Liver (tissue), 3 donors: ENCODE measurements around the gene EML1.

Experiments
- HNF4A ChIP-seq, 2 donors: conservative IDR thresholded peaks; 2 replicates each; pipeline ENCODE4 v1.6.1; 2016; ENCODE audit warnings: antibody characterized with exemption in 2 of 2, mild to moderate bottlenecking in 2 of 2
- JUND ChIP-seq, 2 donors: IDR thresholded peaks; 2 replicates each; pipeline ENCODE4 v1.6.1; 2016; ENCODE audit warnings: antibody characterized with exemption in 2 of 2
- RXRA ChIP-seq, 2 donors: IDR thresholded peaks; 2 replicates each; pipeline ENCODE4 v1.6.1; 2017 to 2018; ENCODE audit warnings: antibody characterized with exemption in 2 of 2, mild to moderate bottlenecking in 1 of 2
- SP1 ChIP-seq: IDR thresholded peaks from 2 replicates; pipeline ENCODE4 v1.6.1; 2018; ENCODE audit warnings: antibody characterized with exemption, mild to moderate bottlenecking
- TAF1 ChIP-seq: conservative IDR thresholded peaks from 2 replicates; pipeline ENCODE4 v1.6.1; 2016; ENCODE audit warnings: antibody characterized with exemption, mild to moderate bottlenecking
- TF ChIP-seq, protein P1 (sequence below): fragments of 150-350 bp; IDR thresholded peaks from 2 replicates; pipeline ENCODE4 v1.5.1; 2017; ENCODE audit warnings: improper control_type of control experiment, low read depth, low read length; ENCODE audit not compliant: missing input control
- TF ChIP-seq, protein P2 (sequence below): IDR thresholded peaks from 2 replicates; pipeline ENCODE4 v1.6.1; 2016; ENCODE audit warnings: antibody characterized with exemption
- TF ChIP-seq, protein P3 (sequence below): IDR thresholded peaks from 2 replicates; pipeline ENCODE4 v1.6.1; 2016; ENCODE audit warnings: antibody characterized with exemption
- donor health status: healthy.
- donor health status: healthy.

DNA sequence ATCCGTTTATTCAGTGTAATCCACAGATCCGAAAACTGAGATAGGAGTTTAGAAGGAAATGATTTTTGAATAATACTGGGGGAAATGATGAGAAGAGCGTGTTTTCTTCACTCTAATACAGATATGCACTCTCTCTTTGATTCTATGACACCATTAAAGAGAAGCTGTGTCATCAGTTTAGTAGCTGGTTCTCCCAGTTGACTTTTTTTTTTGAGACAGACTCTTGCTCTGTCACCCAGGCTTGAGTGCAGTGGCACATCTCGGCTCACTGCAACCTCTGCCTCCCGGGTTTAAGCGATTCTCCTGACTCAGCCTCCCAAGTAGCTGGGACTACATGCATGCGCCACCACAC lies 48.4 kb upstream of the EML1 start:
- TF ChIP-seq, protein P1, sequence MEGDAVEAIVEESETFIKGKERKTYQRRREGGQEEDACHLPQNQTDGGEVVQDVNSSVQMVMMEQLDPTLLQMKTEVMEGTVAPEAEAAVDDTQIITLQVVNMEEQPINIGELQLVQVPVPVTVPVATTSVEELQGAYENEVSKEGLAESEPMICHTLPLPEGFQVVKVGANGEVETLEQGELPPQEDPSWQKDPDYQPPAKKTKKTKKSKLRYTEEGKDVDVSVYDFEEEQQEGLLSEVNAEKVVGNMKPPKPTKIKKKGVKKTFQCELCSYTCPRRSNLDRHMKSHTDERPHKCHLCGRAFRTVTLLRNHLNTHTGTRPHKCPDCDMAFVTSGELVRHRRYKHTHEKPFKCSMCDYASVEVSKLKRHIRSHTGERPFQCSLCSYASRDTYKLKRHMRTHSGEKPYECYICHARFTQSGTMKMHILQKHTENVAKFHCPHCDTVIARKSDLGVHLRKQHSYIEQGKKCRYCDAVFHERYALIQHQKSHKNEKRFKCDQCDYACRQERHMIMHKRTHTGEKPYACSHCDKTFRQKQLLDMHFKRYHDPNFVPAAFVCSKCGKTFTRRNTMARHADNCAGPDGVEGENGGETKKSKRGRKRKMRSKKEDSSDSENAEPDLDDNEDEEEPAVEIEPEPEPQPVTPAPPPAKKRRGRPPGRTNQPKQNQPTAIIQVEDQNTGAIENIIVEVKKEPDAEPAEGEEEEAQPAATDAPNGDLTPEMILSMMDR: no peak
- TF ChIP-seq, protein P2, sequence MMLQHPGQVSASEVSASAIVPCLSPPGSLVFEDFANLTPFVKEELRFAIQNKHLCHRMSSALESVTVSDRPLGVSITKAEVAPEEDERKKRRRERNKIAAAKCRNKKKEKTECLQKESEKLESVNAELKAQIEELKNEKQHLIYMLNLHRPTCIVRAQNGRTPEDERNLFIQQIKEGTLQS: no peak
- no peak for TF ChIP-seq HNF4A (conservative IDR thresholded peaks at IDR 0.05)
- TF ChIP-seq TAF1: no peak
- TF ChIP-seq JUND (IDR thresholded peaks at IDR 0.05): no peak
- TF ChIP-seq, protein P3, sequence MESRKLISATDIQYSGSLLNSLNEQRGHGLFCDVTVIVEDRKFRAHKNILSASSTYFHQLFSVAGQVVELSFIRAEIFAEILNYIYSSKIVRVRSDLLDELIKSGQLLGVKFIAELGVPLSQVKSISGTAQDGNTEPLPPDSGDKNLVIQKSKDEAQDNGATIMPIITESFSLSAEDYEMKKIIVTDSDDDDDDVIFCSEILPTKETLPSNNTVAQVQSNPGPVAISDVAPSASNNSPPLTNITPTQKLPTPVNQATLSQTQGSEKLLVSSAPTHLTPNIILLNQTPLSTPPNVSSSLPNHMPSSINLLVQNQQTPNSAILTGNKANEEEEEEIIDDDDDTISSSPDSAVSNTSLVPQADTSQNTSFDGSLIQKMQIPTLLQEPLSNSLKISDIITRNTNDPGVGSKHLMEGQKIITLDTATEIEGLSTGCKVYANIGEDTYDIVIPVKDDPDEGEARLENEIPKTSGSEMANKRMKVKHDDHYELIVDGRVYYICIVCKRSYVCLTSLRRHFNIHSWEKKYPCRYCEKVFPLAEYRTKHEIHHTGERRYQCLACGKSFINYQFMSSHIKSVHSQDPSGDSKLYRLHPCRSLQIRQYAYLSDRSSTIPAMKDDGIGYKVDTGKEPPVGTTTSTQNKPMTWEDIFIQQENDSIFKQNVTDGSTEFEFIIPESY: no peak
- TF ChIP-seq RXRA (IDR thresholded peaks at IDR 0.05): no peak
- no peak for TF ChIP-seq SP1
